HepG2 (cell line): ENCODE results near the gene SFR1. TPM values are rescaled to one million over a fixed set of nuclear protein-coding genes. Genes with fewer than 3 reads are reported as not detected.

Source experiments
- ATAC-seq: fragments of 200-7000 bp; cut with Tn5 transposase; 3 replicates; pipeline ENCODE4 v1.9.1; 2020; ENCODE audit warnings: mild to moderate bottlenecking, moderate library complexity
- BruUV-seq: library from RNA; stranded (reverse); fragments of 400-500 nt; replicated peaks from 2 replicates; lab custom pipeline; 2021; lab: Mats Ljungman, UMichigan
- CTCF ChIA-PET: fragments of 300-600 bp; formaldehyde crosslinking; extraction: SDS; loops from one replicate; lab custom pipeline; 2021; ENCODE audit warnings: low total read pairs, inconsistent platforms, low intra/inter-chr PET ratio; lab: Yijun Ruan, JAX
- POLR2A ChIA-PET: fragments of 350-600 bp; sonication (Branson Sonifier 250); formaldehyde crosslinking; loops from one replicate; lab custom pipeline; 2020; ENCODE audit warnings: antibody characterized with exemption, inconsistent platforms; lab: Yijun Ruan, JAX
- DNase-seq: peaks from one replicate; pipeline ENCODE4 v3.0.0-alpha.2; 2015; ENCODE audit warnings: low spot score
- FAIRE-seq: peaks from 3 replicates; lab custom pipeline; 2011; peaks lifted over from hg19 to GRCh38; lab: Jason Lieb, UNC
- H2AFZ ChIP-seq: one replicate; pipeline ENCODE4 v1.6.1; 2011; ENCODE audit warnings: low read length, inconsistent platforms
- H3K27ac ChIP-seq: fragments of 300-600 bp; 3 replicates; pipeline ENCODE4 v1.8.0; 2011; ENCODE audit warnings: mixed run types, mild to moderate bottlenecking, mixed read lengths, low read length, inconsistent platforms; ENCODE audit not compliant: insufficient read depth; ENCODE audit errors: extremely low read length
- H3K27me3 ChIP-seq, 2 experiments: fragments of 200-600 bp in 1 of 2; 2 replicates in 1 of 2; 3 replicates in 1 of 2; pipeline versions ENCODE4 v1.6.0 to v1.8.0; 2011; ENCODE audit warnings: low read length in 2 of 2, mild to moderate bottlenecking in 2 of 2, moderate library complexity in 2 of 2, inconsistent platforms in 1 of 2; ENCODE audit not compliant: insufficient read depth in 2 of 2, control insufficient read depth in 1 of 2
- H3K36me3 ChIP-seq, 2 experiments: fragments of 200-600 bp in 1 of 2; replicated peaks in 1 of 2; 2 replicates in 1 of 2; 3 replicates in 1 of 2; pipeline versions ENCODE4 v1.5.1 to v1.8.0; 2011; ENCODE audit warnings: low read length in 2 of 2, inconsistent platforms in 1 of 2; ENCODE audit not compliant: insufficient read depth in 2 of 2, control insufficient read depth in 1 of 2
- H3K4me1 ChIP-seq: 2 replicates; pipeline ENCODE4 v1.5.1; 2012; ENCODE audit warnings: low read length, inconsistent platforms; ENCODE audit not compliant: insufficient read depth
- H3K4me2 ChIP-seq: 2 replicates; pipeline ENCODE4 v1.6.0; 2011; ENCODE audit warnings: low read depth, low read length, inconsistent platforms
- H3K4me3 ChIP-seq, 3 experiments: fragments of 200-600 bp in 1 of 3; sonication (generic), shearing (Covaris generic) in 1 of 3; replicated peaks in 1 of 3; 2 replicates each; pipeline ENCODE4 v1.5.1; 2011 to 2016; ENCODE audit warnings: low read length in 3 of 3, inconsistent platforms in 2 of 3, low read depth in 2 of 3, mild to moderate bottlenecking in 2 of 3, control low read depth in 1 of 3, mixed read lengths in 1 of 3; ENCODE audit not compliant: insufficient read depth in 1 of 3
- H3K79me2 ChIP-seq: one replicate; pipeline ENCODE4 v1.6.1; 2011; ENCODE audit warnings: low read length, inconsistent platforms; ENCODE audit not compliant: insufficient read depth
- H3K9ac ChIP-seq: 2 replicates; pipeline ENCODE4 v1.6.0; 2011; ENCODE audit warnings: mild to moderate bottlenecking, low read depth, low read length, inconsistent platforms; ENCODE audit not compliant: insufficient read depth
- H3K9me3 ChIP-seq: 2 replicates; pipeline ENCODE4 v1.5.1; 2012; ENCODE audit warnings: mild to moderate bottlenecking, low read length
- H4K20me1 ChIP-seq: 2 replicates; pipeline ENCODE4 v1.6.0; 2011; ENCODE audit warnings: inconsistent platforms, mild to moderate bottlenecking, low read length, moderate library complexity; ENCODE audit not compliant: insufficient read depth
- BHLHE40 ChIP-seq: IDR thresholded peaks from 2 replicates; pipeline ENCODE4 v1.6.1; 2011; ENCODE audit warnings: low read length, improper control_type of control experiment
- EHMT2 ChIP-seq: fragments of 200-600 bp; sonication (generic); IDR thresholded peaks from 2 replicates; pipeline ENCODE4 v1.7.0; 2017; ENCODE audit warnings: antibody characterized with exemption, low read depth, low read length, borderline replicate concordance
- TCF7 ChIP-seq: sonication (generic); IDR thresholded peaks from 2 replicates; pipeline ENCODE4 v1.6.1; 2016; ENCODE audit warnings: antibody characterized with exemption, low read depth
- ZNF724P ChIP-seq: sonication (generic); formaldehyde crosslinking; IDR thresholded peaks from 2 replicates; pipeline ENCODE4 v1.8.0; 2022; ENCODE audit warnings: missing genetic modification reagents, borderline replicate concordance
- WGBS: methylation state at CpG from one replicate; pipeline ENCODE4 v1.1.6; 2017; ENCODE audit warnings: low lambda C conversion rate; 5-methylcytosine and 5-hydroxymethylcytosine counted together
- in situ Hi-C: cut with HindIII; loops from 2 replicates; pipeline ENCODE4 v1.10.0; 2017; ENCODE audit warnings: low pct_unique_long_range_greater_than_20kb; ENCODE audit not compliant: extremely low pct_ligation_motif_present
- intact Hi-C: fragments of 100-400 bp; cut with micrococcal nuclease; formaldehyde crosslinking; loops from one replicate; pipeline ENCODE4 v1.10.0; 2022; ENCODE audit not compliant: unreplicated experiment
- polyA plus RNA-seq, 8 experiments: library from polyadenylated mRNA; depleted of rRNA in 3 of 8; stranded (reverse) in 7 of 8; unstranded in 1 of 8; fragments of >200 nt; fragmentation: Illumina TruSeq in 4 of 8; extraction: Trizol in 4 of 8; gene quantifications; 2 replicates each; pipeline versions ENCODE4 v1.2.1 to v1.2.3, GENCODE V29; 2011 to 2016; ENCODE audit warnings: low read depth in 4 of 8, missing spikeins in 1 of 8, mixed read lengths in 1 of 8; ENCODE audit not compliant: insufficient read depth in 1 of 8
- total RNA-seq, 5 experiments: library from RNA; depleted of rRNA; stranded (reverse); fragments of >200 nt; fragmentation: Illumina TruSeq; extraction: Trizol; gene quantifications; 2 replicates each; pipeline ENCODE4 v1.2.3, GENCODE V29; 2016; ENCODE audit warnings: low read depth in 1 of 5

Gene SFR1
- total and polyA plus RNA-seq, 2 of the 13 experiments (the other 11 are each of a cell fraction or from before 2014, with no cell fraction given) = 2.2 to 6.1 TPM

DNA sequence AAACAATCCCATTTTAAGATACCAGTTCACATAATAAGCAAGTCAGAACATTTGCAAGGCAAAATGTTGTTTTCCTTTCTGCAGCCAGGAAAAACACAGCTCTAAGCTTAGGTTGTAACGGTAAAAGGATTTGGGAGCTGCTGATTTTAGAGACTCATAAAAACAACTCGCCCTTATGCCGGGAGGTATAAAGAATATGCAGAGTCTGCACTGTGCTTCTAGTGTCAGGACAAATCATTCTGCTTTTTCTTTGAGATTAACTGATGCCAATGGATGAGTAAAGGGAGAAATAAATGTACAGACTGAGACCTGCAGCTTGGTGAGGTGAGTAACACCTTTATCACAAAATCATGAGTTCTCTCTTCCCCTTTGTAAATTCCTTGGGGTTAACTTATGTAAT is 2.0 kb upstream of the SFR1 start:
- no peak for FAIRE-seq
- no TSS peak for BruUV-seq
- no peak overlapping the region for H3K27ac ChIP-seq
- ChIA-PET POLR2A (no interaction called here), CTCF (no interaction called here)
- no peaks in the 10 kb centered on the region for H3K79me2 ChIP-seq
- H2AFZ ChIP-seq = no peak overlapping the region
- no peaks in the 10 kb centered on the region for H4K20me1 ChIP-seq
- intact Hi-C loops = loop anchor here (2.0 to 10.0 kb wide), 6 partner anchors 67 to 227 kb away; partner anchors contain the start of genes GSTO1, SLK and STN1
- peaks cover 23% of the 10 kb centered on the region for H3K4me1 ChIP-seq
- DNase-seq = no peak
- H3K4me2 ChIP-seq = no peak overlapping the region
- H3K9ac ChIP-seq = no peak overlapping the region
- no peak overlapping the region for H3K4me3 ChIP-seq
- 88% methylated on average over 3 of the region's 3 CpGs for WGBS
- no peak for TF ChIP-seq ZNF724P (CRISPR knock-in tag)
- no peak for TF ChIP-seq TCF7
- no peaks in the 10 kb centered on the region for H3K36me3 ChIP-seq
- H3K27me3 ChIP-seq = peaks cover 0 to 2% of the 10 kb centered on the region in 2 experiments; a peak in 1 of 5 replicates
- no peak for ATAC-seq
- no peaks in the 10 kb centered on the region for H3K9me3 ChIP-seq
- in situ Hi-C loops = loop anchor here (5.0 kb wide), 1 partner anchor 233 kb away; no protein-coding TSS in a partner anchor

GRCh38 chr10:104120512-104120902 is 1.5 kb upstream of the SFR1 start:
- FAIRE-seq = no peak
- CTCF ChIA-PET = no interaction called here

More at GRCh38 chr10:104120512-104120902, 1.5 kb upstream of the SFR1 start:
- Histone ChIP-seq H3K4me3 (peak overlapping the region; percentile 70 to 87 (median 78); a peak in 5 of 6 replicates), H3K4me1 (peaks cover 23% of the 10 kb centered on the region), H3K27me3 (peaks cover 0 to 2% of the 10 kb centered on the region in 2 experiments; a peak in 1 of 5 replicates), H3K79me2 (no peaks in the 10 kb centered on the region), H3K9me3 (no peaks in the 10 kb centered on the region), H2AFZ (peak overlapping the region; percentile 66), H3K36me3 (no peaks in the 10 kb centered on the region), H3K27ac (peak overlapping the region; percentile 98), H4K20me1 (no peaks in the 10 kb centered on the region), H3K9ac (peak overlapping the region; percentile 94; the same call in 1 of the 2 replicates), H3K4me2 (peak overlapping the region; percentile 94)
- WGBS = 31% methylated on average over 2 of the region's 2 CpGs
- POLR2A ChIA-PET = interaction anchor here (0.8 to 2.2 kb wide), 7 partner anchors 10 to 158 kb away, joined by 3 to 16 read pairs (median 5); partner anchors contain the start of gene CFAP43
- no TSS peak for BruUV-seq
- intact Hi-C loops = loop anchor here (2.0 to 10.0 kb wide), 6 partner anchors 68 to 227 kb away; partner anchors contain the start of genes GSTO1, SLK and STN1
- no peak for DNase-seq
- TF ChIP-seq BHLHE40 (no peak), EHMT2 (0 out of 2 replicates have a peak, but pooled peaks have one; percentile 22)
- no peak for ATAC-seq
- in situ Hi-C loops = loop anchor here (5.0 kb wide), 1 partner anchor 233 kb away; no protein-coding TSS in a partner anchor
